Fibroblast of lung (primary cell): ENCODE data around the gene TCAIM. TPM values are rescaled to one million over a fixed set of nuclear protein-coding genes. Genes with fewer than 3 reads are reported as not detected.

ENCODE experiments used
- DNase-seq, 2 donors: peaks; one replicate each; pipeline versions ENCODE4 v3.0.0 to v3.0.0-alpha.2; 2010; ENCODE audit warnings: low read depth in 2 of 2
- H2AFZ ChIP-seq: 2 replicates; pipeline ENCODE4 v1.5.1; 2012; ENCODE audit warnings: low read length, control low read depth, inconsistent platforms
- H3K27ac ChIP-seq: 2 replicates; pipeline ENCODE4 v1.5.1; 2011; ENCODE audit warnings: low read length, control low read depth; ENCODE audit not compliant: insufficient read depth
- H3K27me3 ChIP-seq: 2 replicates; pipeline ENCODE4 v1.5.1; 2011; ENCODE audit warnings: mild to moderate bottlenecking, low read length; ENCODE audit not compliant: control insufficient read depth, insufficient read depth
- H3K36me3 ChIP-seq: 2 replicates; pipeline ENCODE4 v1.5.1; 2011; ENCODE audit warnings: low read length; ENCODE audit not compliant: control insufficient read depth, insufficient read depth
- H3K4me1 ChIP-seq: 2 replicates; pipeline ENCODE4 v1.5.1; 2011; ENCODE audit warnings: low read length; ENCODE audit not compliant: control insufficient read depth, insufficient read depth; ENCODE audit errors: extremely low read depth
- H3K4me2 ChIP-seq: 2 replicates; pipeline ENCODE4 v1.5.1; 2011; ENCODE audit warnings: low read length, control low read depth; ENCODE audit not compliant: insufficient read depth; ENCODE audit errors: extremely low read depth
- H3K4me3 ChIP-seq, 4 experiments: fragments of 200-600 bp in 1 of 4; sonication (generic) in 1 of 4; replicated peaks in 1 of 4; 2 replicates each; pipeline ENCODE4 v1.5.1; 2011 to 2016; ENCODE audit warnings: low read length in 4 of 4, low read depth in 3 of 4, mild to moderate bottlenecking in 3 of 4, control low read depth in 2 of 4, inconsistent platforms in 1 of 4, mixed read lengths in 1 of 4; ENCODE audit not compliant: insufficient read depth in 1 of 4; ENCODE audit errors: control extremely low read depth in 1 of 4
- H3K79me2 ChIP-seq: 2 replicates; pipeline ENCODE4 v1.5.1; 2012; ENCODE audit warnings: mild to moderate bottlenecking, low read length, inconsistent platforms; ENCODE audit not compliant: control insufficient read depth, insufficient read depth
- H3K9ac ChIP-seq: 2 replicates; pipeline ENCODE4 v1.5.1; 2011; ENCODE audit warnings: mild to moderate bottlenecking, low read length, control low read depth; ENCODE audit not compliant: insufficient read depth
- H3K9me3 ChIP-seq: 2 replicates; pipeline ENCODE4 v1.5.1; 2012; ENCODE audit warnings: low read depth, low read length; ENCODE audit not compliant: control insufficient read depth, insufficient read depth
- H4K20me1 ChIP-seq: 2 replicates; pipeline ENCODE4 v1.5.1; 2011; ENCODE audit warnings: low read length; ENCODE audit not compliant: control insufficient read depth, insufficient read depth; ENCODE audit errors: extremely low read depth
- EZH2 ChIP-seq: IDR thresholded peaks from 2 replicates; pipeline ENCODE4 v1.5.1; 2012; ENCODE audit warnings: low read length, control low read depth, mild to moderate bottlenecking; ENCODE audit errors: missing control alignments
- polyA plus RNA-seq, 2 donors: library from polyadenylated mRNA; depleted of rRNA in 1 of 2; stranded (reverse) in 1 of 2; unstranded in 1 of 2; fragments of >200 nt; gene quantifications; 2 replicates each; pipeline ENCODE4 v1.2.1, GENCODE V29; 2011 to 2012; ENCODE audit warnings: missing spikeins in 1 of 2
- total RNA-seq: library from RNA; depleted of rRNA; stranded (reverse); fragments of >200 nt; gene quantifications from 2 replicates; pipeline ENCODE4 v1.2.1, GENCODE V29; 2014
- TF ChIP-seq, protein P1 (sequence below), 2 donors: IDR thresholded peaks in 1 of 2; conservative IDR thresholded peaks in 1 of 2; 1 replicate in 1 of 2; 2 replicates in 1 of 2; pipeline ENCODE4 v1.5.1; 2011 to 2012; ENCODE audit warnings: low read length in 2 of 2, control low read depth in 1 of 2, inconsistent platforms in 1 of 2, low read depth in 1 of 2, mild to moderate bottlenecking in 1 of 2

The TCAIM gene
- total and polyA plus RNA-seq, 2 donors (not counting 1 experiment from before 2014, with no cell fraction given): 29.8 to 46.6 TPM

DNA sequence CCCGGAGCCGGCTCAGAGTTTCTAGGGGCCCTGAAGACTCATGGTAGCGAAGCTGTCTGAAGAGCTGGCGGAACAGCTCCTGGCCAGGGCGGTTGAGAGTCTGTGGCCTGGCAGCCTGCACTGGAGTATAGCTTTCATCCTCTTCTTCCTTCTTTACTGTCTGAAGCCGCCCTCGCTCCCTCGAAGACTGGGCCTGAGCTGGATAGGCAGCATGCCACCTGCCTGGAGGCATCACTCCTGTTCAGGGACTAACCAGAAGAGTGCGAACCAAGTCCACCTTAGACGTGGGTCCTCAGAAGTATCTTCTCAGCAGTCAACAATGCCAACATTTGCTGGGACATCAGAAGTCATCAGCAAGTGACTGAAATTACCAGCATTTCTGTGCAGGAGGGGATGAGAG, 116.8 kb downstream of the TCAIM start:
- Histone ChIP-seq H3K4me2 (no peak overlapping the region), H2AFZ (no peak overlapping the region), H3K4me3 (no peak overlapping the region), H3K79me2 (no peaks in the 10 kb centered on the region), H3K36me3 (peaks cover 12% of the 10 kb centered on the region), H3K4me1 (no peaks in the 10 kb centered on the region), H3K9me3 (no peaks in the 10 kb centered on the region), H3K27ac (no peak overlapping the region), H4K20me1 (no peaks in the 10 kb centered on the region), H3K27me3 (no peaks in the 10 kb centered on the region), H3K9ac (no peak overlapping the region)
- TF ChIP-seq, protein P1, sequence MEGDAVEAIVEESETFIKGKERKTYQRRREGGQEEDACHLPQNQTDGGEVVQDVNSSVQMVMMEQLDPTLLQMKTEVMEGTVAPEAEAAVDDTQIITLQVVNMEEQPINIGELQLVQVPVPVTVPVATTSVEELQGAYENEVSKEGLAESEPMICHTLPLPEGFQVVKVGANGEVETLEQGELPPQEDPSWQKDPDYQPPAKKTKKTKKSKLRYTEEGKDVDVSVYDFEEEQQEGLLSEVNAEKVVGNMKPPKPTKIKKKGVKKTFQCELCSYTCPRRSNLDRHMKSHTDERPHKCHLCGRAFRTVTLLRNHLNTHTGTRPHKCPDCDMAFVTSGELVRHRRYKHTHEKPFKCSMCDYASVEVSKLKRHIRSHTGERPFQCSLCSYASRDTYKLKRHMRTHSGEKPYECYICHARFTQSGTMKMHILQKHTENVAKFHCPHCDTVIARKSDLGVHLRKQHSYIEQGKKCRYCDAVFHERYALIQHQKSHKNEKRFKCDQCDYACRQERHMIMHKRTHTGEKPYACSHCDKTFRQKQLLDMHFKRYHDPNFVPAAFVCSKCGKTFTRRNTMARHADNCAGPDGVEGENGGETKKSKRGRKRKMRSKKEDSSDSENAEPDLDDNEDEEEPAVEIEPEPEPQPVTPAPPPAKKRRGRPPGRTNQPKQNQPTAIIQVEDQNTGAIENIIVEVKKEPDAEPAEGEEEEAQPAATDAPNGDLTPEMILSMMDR (conservative IDR thresholded peaks at IDR 0.05 in 1 of 2, IDR thresholded peaks at IDR 0.05 in 1 of 2; ENCODE audit: low read depth in 1 of 2, low read length in 2 of 2): no peak
- no peak for TF ChIP-seq EZH2
- no peak for DNase-seq

Other genes starting within 250 kb of the TCAIM start
- gene TOPAZ1, start 96.9 kb upstream of the TCAIM start, total RNA-seq: not detected in 2 replicates
- gene TOPAZ1, start 96.9 kb upstream of the TCAIM start, polyA plus RNA-seq: not detected in 2 replicates
- gene ZNF445, start 138.9 kb downstream of the TCAIM start, total RNA-seq: 7.7 and 9.1 TPM in 2 replicates
- gene ZNF445, start 138.9 kb downstream of the TCAIM start, polyA plus RNA-seq: 4.0 and 4.5 TPM in 2 replicates
- 8.5 and 13.2 TPM in 2 replicates for gene ZKSCAN7, start 216.4 kb downstream of the TCAIM start, total RNA-seq
- gene ZKSCAN7, start 216.4 kb downstream of the TCAIM start, polyA plus RNA-seq: 2.2 and 3.0 TPM in 2 replicates
- 3.3 and 4.0 TPM in 2 replicates for gene ZNF660, start 246.2 kb downstream of the TCAIM start, total RNA-seq
- gene ZNF660, start 246.2 kb downstream of the TCAIM start, polyA plus RNA-seq: 0.44 and 0.92 TPM in 2 replicates